GM12878 (cell line): ENCODE results near the gene WDR93. TPM values are rescaled to one million over a fixed set of nuclear protein-coding genes. Genes with fewer than 3 reads are reported as not detected.

Source experiments
- ATAC-seq: fragments of 200-7000 bp; cut with Tn5 transposase; 3 replicates; pipeline ENCODE4 v1.9.1; 2020; ENCODE audit warnings: mild to moderate bottlenecking, moderate library complexity
- BruUV-seq: library from RNA; stranded (reverse); fragments of 400-500 nt; replicated peaks from 2 replicates; lab custom pipeline; 2021; lab: Mats Ljungman, UMichigan
- CTCF ChIA-PET: fragments of 300-600 bp; sonication (Branson Sonifier 250); formaldehyde crosslinking; extraction: SDS; loops from one replicate; lab custom pipeline; 2021; ENCODE audit warnings: inconsistent platforms; lab: Yijun Ruan, JAX
- POLR2A ChIA-PET: fragments of 350-600 bp; formaldehyde crosslinking; extraction: SDS; loops from one replicate; lab custom pipeline; 2021; ENCODE audit warnings: inconsistent platforms; lab: Charles Lee
- RAD21 ChIA-PET: fragments of 300-600 bp; sonication (Branson Sonifier 250); formaldehyde crosslinking; loops from one replicate; lab custom pipeline; 2023; ENCODE audit warnings: antibody characterized with exemption; ENCODE audit not compliant: unreplicated experiment; lab: Charles Lee
- SMC1A ChIA-PET: fragments of 300-600 bp; sonication (Branson Sonifier 250); formaldehyde crosslinking; loops from one replicate; lab custom pipeline; 2023; ENCODE audit not compliant: unreplicated experiment, uncharacterized antibody; lab: Charles Lee
- DNase-seq: peaks from one replicate; pipeline ENCODE4 v3.0.0-alpha.2; 2011; ENCODE audit warnings: low read depth, low spot score
- FAIRE-seq: peaks from 3 replicates; lab custom pipeline; 2011; peaks lifted over from hg19 to GRCh38; lab: Jason Lieb, UNC
- H2AFZ ChIP-seq: 2 replicates; pipeline ENCODE4 v1.6.0; 2011; ENCODE audit warnings: low read depth, low read length, control low read depth; ENCODE audit not compliant: control insufficient read depth
- H3K27ac ChIP-seq: 2 replicates; pipeline ENCODE4 v1.5.1; 2011; ENCODE audit warnings: control low read depth; ENCODE audit not compliant: control insufficient read depth, insufficient read depth
- H3K27me3 ChIP-seq, 2 experiments: replicated peaks in 1 of 2; 2 replicates each; pipeline versions ENCODE4 v1.6.0 to v1.6.1; 2011; ENCODE audit warnings: low read length in 1 of 2; ENCODE audit not compliant: control insufficient read depth in 2 of 2, insufficient read depth in 2 of 2
- H3K36me3 ChIP-seq, 2 experiments: 2 replicates each; pipeline ENCODE4 v1.5.1; 2011; ENCODE audit warnings: low read length in 1 of 2; ENCODE audit not compliant: control insufficient read depth in 2 of 2, insufficient read depth in 2 of 2
- H3K4me1 ChIP-seq: 2 replicates; pipeline ENCODE4 v1.6.1; 2011; ENCODE audit warnings: mild to moderate bottlenecking, low read length, moderate library complexity, mixed read lengths; ENCODE audit not compliant: control insufficient read depth, insufficient read depth
- H3K4me2 ChIP-seq: 2 replicates; pipeline ENCODE4 v1.6.0; 2011; ENCODE audit warnings: control low read depth; ENCODE audit not compliant: control insufficient read depth, insufficient read depth
- H3K4me3 ChIP-seq: fragments of 200-600 bp; sonication (generic); 2 replicates; pipeline ENCODE4 v1.5.1; 2016
- H3K79me2 ChIP-seq: 2 replicates; pipeline ENCODE4 v1.6.0; 2011; ENCODE audit warnings: low read length; ENCODE audit not compliant: control insufficient read depth, insufficient read depth
- H3K9ac ChIP-seq: 2 replicates; pipeline ENCODE4 v1.8.0; 2011; ENCODE audit warnings: low read length, control low read depth, mixed read lengths; ENCODE audit not compliant: control insufficient read depth, insufficient read depth
- H3K9me3 ChIP-seq: replicated peaks from 3 replicates; pipeline ENCODE4 v1.5.1; 2011; ENCODE audit warnings: mild to moderate bottlenecking, low read length; ENCODE audit not compliant: control insufficient read depth, insufficient read depth
- H4K20me1 ChIP-seq: 2 replicates; pipeline ENCODE4 v1.6.0; 2011; ENCODE audit not compliant: control insufficient read depth, insufficient read depth
- HDAC2 ChIP-seq: fragments of 200-600 bp; sonication (generic); IDR thresholded peaks from 2 replicates; pipeline ENCODE4 v1.6.1; 2017
- POLR2A ChIP-seq: IDR thresholded peaks from 2 replicates; pipeline ENCODE4 v1.6.1; 2011; ENCODE audit warnings: low read depth, mild to moderate bottlenecking, low read length
- SPI1 ChIP-seq: IDR thresholded peaks from 2 replicates; pipeline ENCODE4 v1.6.1; 2011; ENCODE audit warnings: low read depth, mild to moderate bottlenecking, low read length, moderate library complexity, borderline replicate concordance; ENCODE audit not compliant: insufficient read depth
- WGBS: methylation state at CpG from one replicate; pipeline ENCODE4 v1.1.6; 2016; ENCODE audit warnings: low lambda C conversion rate; ENCODE audit not compliant: insufficient replicate concordance, insufficient coverage; ENCODE audit errors: missing lambda C conversion rate; 5-methylcytosine and 5-hydroxymethylcytosine counted together
- in situ Hi-C: fragments of 300-500 bp; cut with MboI; formaldehyde crosslinking; loops from 9 replicates; pipeline ENCODE4 v1.14.3; 2018; ENCODE audit warnings: mixed read lengths
- intact Hi-C: fragments of 100-400 bp; cut with micrococcal nuclease; formaldehyde crosslinking; loops from one replicate; pipeline ENCODE4 v1.14.2; 2022; ENCODE audit not compliant: unreplicated experiment
- polyA plus RNA-seq, 11 experiments: library from polyadenylated mRNA; depleted of rRNA in 4 of 11; unstranded in 6 of 11; stranded (reverse) in 5 of 11; fragments of >200 nt; fragmentation: Nextera tagmentation in 4 of 11; fragmentation: Illumina TruSeq in 1 of 11; extraction: Ambion mirVana in 4 of 11; extraction: Trizol in 1 of 11; gene quantifications; 1 replicate in 1 of 11; 2 replicates in 10 of 11; pipeline versions ENCODE4 v1.2.1 to v1.2.3, GENCODE V29; 2011 to 2016; ENCODE audit warnings: inconsistent platforms in 2 of 11, missing spikeins in 2 of 11, low read depth in 1 of 11
- total RNA-seq, 4 experiments: library from RNA; depleted of rRNA in 3 of 4; stranded (reverse); fragments of >200 nt in 3 of 4; fragmentation: Illumina TruSeq in 1 of 4; extraction: Trizol in 1 of 4; gene quantifications; 2 replicates each; pipeline versions ENCODE4 v1.2.1 to v1.2.3, GENCODE V29; 2013 to 2021
- TF ChIP-seq, protein P1 (sequence below): fragments of 450-650 bp; IDR thresholded peaks from 2 replicates; pipeline ENCODE4 v1.6.1; 2017; ENCODE audit warnings: mild to moderate bottlenecking, moderate library complexity

WDR93 gene
- total and polyA plus RNA-seq, 10 of the 15 experiments (the other 5 are each of a cell fraction or from before 2014, with no cell fraction given), result not detected

DNA sequence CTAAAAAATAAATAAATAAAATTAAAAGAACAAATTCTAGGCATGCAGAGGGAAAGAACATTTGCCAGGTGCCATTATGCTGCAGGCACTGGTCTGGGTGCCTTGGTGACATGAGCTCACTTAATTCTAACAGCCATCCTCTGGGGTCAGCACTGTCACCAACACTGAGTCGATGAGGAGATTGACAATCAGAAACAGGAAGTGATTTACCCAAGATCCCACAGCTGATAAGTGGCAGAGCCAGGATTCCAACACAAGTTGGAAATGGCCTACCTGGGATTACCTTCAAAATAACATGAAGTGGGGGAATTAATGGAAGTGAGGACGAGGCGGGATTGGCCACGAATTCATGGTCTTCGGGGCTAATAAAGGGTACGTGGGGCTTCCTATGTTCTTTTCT is 15.0 kb upstream of the WDR93 start:
- no peak overlapping the region for H3K4me3 ChIP-seq
- no peaks in the 10 kb centered on the region for H4K20me1 ChIP-seq
- FAIRE-seq (no peak), ATAC-seq (no peak), DNase-seq (no peak)
- H3K4me2 ChIP-seq, result no peak overlapping the region
- BruUV-seq, result no TSS peak
- POLR2A ChIA-PET, result no interaction called here
- no peak overlapping the region for H3K9ac ChIP-seq
- no peaks in the 10 kb centered on the region for H3K9me3 ChIP-seq
- WGBS, result 72% methylated on average over 6 of the region's 6 CpGs
- no peaks in the 10 kb centered on the region for H3K4me1 ChIP-seq
- no peak overlapping the region for H2AFZ ChIP-seq
- in situ Hi-C loops (no loop called here), intact Hi-C loops (no loop called here)
- CTCF ChIA-PET, result interaction anchor here (0.6 kb wide), 1 partner anchor 498 kb away, joined by 3 read pairs; no protein-coding TSS in a partner anchor
- TF ChIP-seq POLR2A (no peak), HDAC2 (no peak), SPI1 (peak; percentile 28; the same call in 1 of the 2 replicates)
- H3K36me3 ChIP-seq, result no peaks in the 10 kb centered on the region
- no peaks in the 10 kb centered on the region for H3K79me2 ChIP-seq
- H3K27me3 ChIP-seq, result no peaks in the 10 kb centered on the region
- H3K27ac ChIP-seq, result no peak overlapping the region
- RAD21 ChIA-PET, result no interaction called here
- SMC1A ChIA-PET, result no interaction called here

DNA sequence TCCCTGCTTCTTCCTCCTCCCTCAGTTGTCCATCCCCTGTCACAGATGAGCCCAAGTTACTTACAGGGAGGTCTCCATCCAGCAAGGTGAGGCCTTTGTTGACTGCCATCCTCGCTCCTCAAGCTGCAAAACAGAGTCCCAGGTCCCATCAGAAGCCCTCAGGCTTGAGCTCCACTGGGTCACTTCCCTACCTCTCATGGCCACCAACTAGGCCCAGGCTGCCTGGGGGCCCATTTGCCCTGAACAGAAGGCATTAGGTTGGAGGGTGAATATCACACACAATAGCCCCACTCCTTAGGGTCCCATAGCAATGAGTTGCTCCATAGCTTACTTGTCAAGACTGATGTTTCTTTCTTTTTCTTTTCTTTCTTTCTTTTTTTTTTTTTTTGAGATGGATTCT is 13.2 kb upstream of the WDR93 start:
- intact Hi-C loops, result no loop called here
- no peaks in the 10 kb centered on the region for H3K36me3 ChIP-seq
- ChIA-PET SMC1A (no interaction called here), CTCF (no interaction called here), POLR2A (no interaction called here), RAD21 (no interaction called here)
- no peaks in the 10 kb centered on the region for H3K9me3 ChIP-seq
- no peak overlapping the region for H3K4me2 ChIP-seq
- no peaks in the 10 kb centered on the region for H3K4me1 ChIP-seq
- in situ Hi-C loops, result no loop called here
- WGBS, result 9% methylated on average over 1 of the region's 1 CpG
- ATAC-seq (no peak), DNase-seq (no peak), FAIRE-seq (no peak)
- no TSS peak for BruUV-seq
- no peak overlapping the region for H3K9ac ChIP-seq
- H2AFZ ChIP-seq, result no peak overlapping the region
- H3K79me2 ChIP-seq, result no peaks in the 10 kb centered on the region
- H4K20me1 ChIP-seq, result no peaks in the 10 kb centered on the region
- H3K4me3 ChIP-seq, result no peak overlapping the region
- H3K27me3 ChIP-seq, result no peaks in the 10 kb centered on the region
- TF ChIP-seq, protein P1, sequence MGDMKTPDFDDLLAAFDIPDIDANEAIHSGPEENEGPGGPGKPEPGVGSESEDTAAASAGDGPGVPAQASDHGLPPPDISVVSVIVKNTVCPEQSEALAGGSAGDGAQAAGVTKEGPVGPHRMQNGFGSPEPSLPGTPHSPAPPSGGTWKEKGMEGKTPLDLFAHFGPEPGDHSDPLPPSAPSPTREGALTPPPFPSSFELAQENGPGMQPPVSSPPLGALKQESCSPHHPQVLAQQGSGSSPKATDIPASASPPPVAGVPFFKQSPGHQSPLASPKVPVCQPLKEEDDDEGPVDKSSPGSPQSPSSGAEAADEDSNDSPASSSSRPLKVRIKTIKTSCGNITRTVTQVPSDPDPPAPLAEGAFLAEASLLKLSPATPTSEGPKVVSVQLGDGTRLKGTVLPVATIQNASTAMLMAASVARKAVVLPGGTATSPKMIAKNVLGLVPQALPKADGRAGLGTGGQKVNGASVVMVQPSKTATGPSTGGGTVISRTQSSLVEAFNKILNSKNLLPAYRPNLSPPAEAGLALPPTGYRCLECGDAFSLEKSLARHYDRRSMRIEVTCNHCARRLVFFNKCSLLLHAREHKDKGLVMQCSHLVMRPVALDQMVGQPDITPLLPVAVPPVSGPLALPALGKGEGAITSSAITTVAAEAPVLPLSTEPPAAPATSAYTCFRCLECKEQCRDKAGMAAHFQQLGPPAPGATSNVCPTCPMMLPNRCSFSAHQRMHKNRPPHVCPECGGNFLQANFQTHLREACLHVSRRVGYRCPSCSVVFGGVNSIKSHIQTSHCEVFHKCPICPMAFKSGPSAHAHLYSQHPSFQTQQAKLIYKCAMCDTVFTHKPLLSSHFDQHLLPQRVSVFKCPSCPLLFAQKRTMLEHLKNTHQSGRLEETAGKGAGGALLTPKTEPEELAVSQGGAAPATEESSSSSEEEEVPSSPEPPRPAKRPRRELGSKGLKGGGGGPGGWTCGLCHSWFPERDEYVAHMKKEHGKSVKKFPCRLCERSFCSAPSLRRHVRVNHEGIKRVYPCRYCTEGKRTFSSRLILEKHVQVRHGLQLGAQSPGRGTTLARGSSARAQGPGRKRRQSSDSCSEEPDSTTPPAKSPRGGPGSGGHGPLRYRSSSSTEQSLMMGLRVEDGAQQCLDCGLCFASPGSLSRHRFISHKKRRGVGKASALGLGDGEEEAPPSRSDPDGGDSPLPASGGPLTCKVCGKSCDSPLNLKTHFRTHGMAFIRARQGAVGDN, result no peak
- H3K27ac ChIP-seq, result no peak overlapping the region
